Superior temporal gyrus (tissue), 1 donor: ENCODE data around the gene SNX32.

Source experiments
- DNase-seq: peaks from one replicate; pipeline ENCODE4 v3.0.0-alpha.2; 2016; ENCODE audit errors: extremely low spot score

Gene SNX32

GRCh38 chr11:65867284-65868071, 33.7 kb downstream of the SNX32 start:
- no peak for DNase-seq

- DNase-seq: peak; percentile 58
Measured at GRCh38 chr11:65868076-65868667, 34.4 kb downstream of the SNX32 start.

- no peak for DNase-seq
Measured at GRCh38 chr11:65868907-65869306, 35.1 kb downstream of the SNX32 start.

GRCh38 chr11:65869643-65870306, 36.0 kb downstream of the SNX32 start:
- no peak for DNase-seq

- no peak for DNase-seq
Measured at GRCh38 chr11:65870307-65870658, 36.5 kb downstream of the SNX32 start.

GRCh38 chr11:65870706-65871681, 37.2 kb downstream of the SNX32 start:
- no peak for DNase-seq

- DNase-seq: no peak
Measured at GRCh38 chr11:65871811-65872548, 38.2 kb downstream of the SNX32 start.

- no peak for DNase-seq
Measured at GRCh38 chr11:65872586-65873317, 39.0 kb downstream of the SNX32 start, which contains the start of gene EFEMP2. Gene EFEMP2 (minus strand): TSS chr11:65872800. CDS start chr11:65872354, 446 bp downstream.

GRCh38 chr11:65873318-65874156, 39.8 kb downstream of the SNX32 start:
- peak; percentile 88 for DNase-seq

- DNase-seq: no peak
Measured at GRCh38 chr11:65879617-65880016, 45.9 kb downstream of the SNX32 start, which contains the start of gene CTSW. Gene CTSW (plus strand): TSS chr11:65879837. CDS start chr11:65879855, 18 bp downstream.

GRCh38 chr11:65880027-65880426, 46.3 kb downstream of the SNX32 start:
- no peak for DNase-seq

GRCh38 chr11:65880844-65881421, 47.2 kb downstream of the SNX32 start:
- DNase-seq: no peak

- no peak for DNase-seq
Measured at GRCh38 chr11:65882120-65883057, 48.6 kb downstream of the SNX32 start.

- no peak for DNase-seq
Measured at GRCh38 chr11:65883058-65883761, 49.4 kb downstream of the SNX32 start.

- no peak for DNase-seq
Measured at GRCh38 chr11:65883786-65884715, 50.3 kb downstream of the SNX32 start.

- peak; percentile 84 for DNase-seq
Measured at GRCh38 chr11:65884716-65885092, 50.9 kb downstream of the SNX32 start.
